ENCODE results near the gene PTPRG.

The PTPRG gene

DNA sequence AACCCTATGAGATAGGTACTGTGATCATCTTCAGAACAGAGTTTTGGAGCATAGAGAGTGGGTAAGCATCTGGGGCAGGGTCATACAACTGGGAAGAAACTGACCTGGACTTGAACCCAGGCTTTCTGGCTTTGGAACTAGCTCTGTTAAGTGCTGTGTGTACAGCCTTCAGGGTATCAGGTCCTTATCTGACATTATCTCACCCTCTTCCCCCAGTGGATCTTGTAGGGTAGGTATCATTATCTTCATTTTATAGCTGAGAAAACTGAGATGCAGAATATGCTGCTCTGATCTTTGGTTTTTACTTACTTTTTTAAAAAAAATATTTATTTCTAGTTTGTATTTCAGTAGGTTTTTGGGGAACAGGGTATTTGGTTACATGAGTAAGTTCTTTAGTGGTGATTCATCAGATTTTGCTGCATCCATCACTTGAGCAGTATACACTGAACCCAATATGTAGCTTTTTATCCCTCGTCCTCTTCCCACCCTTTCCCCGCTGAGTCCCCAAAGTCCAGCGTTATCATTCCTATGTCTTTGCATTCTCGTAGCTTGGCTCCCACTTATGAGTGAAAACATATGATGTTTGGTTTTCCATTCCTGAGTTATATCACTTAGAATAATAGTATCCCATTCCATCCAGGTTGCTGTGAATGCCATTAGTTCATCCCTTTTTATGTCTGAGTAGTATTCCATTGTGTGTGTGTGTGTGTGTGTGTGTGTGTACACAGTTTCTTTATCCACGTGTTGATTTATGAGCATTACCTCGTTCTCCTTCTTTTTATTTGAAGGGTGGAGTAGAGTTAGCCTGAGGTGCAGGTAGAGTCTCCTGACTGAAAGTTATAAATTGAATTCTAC lies 271.2 kb downstream of the PTPRG start:
- DNase-seq (ENCODE audit: low spot score) = no peak
- Histone ChIP-seq H3K27ac (no peak overlapping the region), H3K4me3 (no peak overlapping the region)
- TF ChIP-seq, protein P1, sequence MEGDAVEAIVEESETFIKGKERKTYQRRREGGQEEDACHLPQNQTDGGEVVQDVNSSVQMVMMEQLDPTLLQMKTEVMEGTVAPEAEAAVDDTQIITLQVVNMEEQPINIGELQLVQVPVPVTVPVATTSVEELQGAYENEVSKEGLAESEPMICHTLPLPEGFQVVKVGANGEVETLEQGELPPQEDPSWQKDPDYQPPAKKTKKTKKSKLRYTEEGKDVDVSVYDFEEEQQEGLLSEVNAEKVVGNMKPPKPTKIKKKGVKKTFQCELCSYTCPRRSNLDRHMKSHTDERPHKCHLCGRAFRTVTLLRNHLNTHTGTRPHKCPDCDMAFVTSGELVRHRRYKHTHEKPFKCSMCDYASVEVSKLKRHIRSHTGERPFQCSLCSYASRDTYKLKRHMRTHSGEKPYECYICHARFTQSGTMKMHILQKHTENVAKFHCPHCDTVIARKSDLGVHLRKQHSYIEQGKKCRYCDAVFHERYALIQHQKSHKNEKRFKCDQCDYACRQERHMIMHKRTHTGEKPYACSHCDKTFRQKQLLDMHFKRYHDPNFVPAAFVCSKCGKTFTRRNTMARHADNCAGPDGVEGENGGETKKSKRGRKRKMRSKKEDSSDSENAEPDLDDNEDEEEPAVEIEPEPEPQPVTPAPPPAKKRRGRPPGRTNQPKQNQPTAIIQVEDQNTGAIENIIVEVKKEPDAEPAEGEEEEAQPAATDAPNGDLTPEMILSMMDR (IDR thresholded peaks at IDR 0.05) = no peak

DNA sequence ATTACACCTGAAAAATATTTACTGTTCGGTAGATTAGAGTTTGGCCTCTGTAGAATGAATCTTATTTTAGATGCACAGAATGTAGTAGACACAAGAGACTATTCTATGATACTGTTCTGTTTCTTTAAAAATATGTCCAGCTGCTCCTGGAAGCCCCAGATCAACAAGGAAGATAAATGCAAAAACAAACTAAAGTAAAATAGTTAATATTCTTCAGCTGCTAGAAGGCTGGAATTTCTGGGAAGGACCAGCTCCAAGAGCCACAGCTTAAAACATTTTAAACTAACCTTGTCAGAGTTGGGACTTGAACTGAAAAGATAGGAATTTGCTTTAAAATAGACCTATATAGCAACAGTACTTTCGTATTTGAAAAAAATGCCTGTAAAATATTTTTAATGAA lies 277.9 kb downstream of the PTPRG start:
- no peak for DNase-seq (ENCODE audit: low spot score)
- Histone ChIP-seq H3K4me3 (no peak overlapping the region), H3K27ac (peak overlapping the region in 1 of 2 donors; percentile 21)
- TF ChIP-seq, protein P1 (IDR thresholded peaks at IDR 0.05) = no peak

DNA sequence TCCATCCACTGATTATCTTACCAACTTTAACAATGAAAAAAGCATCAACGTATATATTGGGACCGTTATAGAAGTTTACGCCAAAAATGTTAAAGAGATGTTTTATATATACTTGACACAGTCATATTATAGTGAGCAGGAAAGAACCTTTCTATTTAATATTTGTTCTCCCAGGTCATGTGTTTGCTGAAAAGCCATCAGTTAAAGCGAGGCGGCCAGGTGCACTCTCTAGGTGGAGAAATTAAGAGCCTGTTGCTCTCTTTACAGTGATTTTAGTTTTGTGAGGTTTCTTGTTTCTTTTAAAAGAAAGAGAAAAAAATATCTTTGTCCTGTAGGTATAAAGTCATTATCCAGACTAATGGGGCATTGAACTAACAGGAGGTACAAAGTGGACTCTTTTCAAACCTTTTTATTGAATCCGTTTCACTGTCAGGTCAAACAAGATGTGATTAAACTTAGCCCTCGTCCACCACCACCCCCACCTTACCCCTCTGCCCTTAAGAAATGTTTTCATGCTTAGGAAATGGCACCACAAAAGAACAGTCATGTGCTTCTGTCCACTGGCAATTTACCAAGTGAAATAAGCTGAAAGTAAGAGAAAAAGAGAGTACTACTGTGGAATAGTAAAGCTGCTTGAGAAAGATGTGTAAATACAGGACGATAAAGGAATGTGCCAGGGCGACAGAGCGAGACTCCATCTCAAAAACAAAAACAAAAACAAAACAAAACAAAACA lies 279.9 kb downstream of the PTPRG start:
- Histone ChIP-seq H3K27ac (peak overlapping the region; percentile 33 to 56), H3K4me3 (peak overlapping the region; percentile 15)
- DNase-seq (ENCODE audit: low spot score) = no peak
- TF ChIP-seq, protein P1 (IDR thresholded peaks at IDR 0.05) = no peak

DNA sequence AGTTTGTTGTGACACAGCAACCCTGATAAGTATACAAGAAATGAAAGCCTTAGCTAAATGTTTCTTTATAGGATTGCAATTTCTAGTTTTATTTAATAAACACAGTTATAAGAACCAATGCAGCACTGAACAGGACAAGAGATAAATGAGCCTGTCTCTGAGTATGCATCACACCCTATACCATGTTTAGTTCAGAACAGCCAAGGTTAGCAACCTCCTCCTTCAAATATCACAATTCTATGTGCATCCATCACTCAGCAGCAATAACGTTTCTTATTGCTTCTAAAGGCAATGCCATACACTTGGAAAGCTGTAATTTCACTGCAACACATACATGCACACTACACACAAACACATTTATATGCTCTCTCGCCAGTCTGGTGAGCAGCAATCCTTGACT lies 280.6 kb downstream of the PTPRG start:
- TF ChIP-seq, protein P1 (IDR thresholded peaks at IDR 0.05) = no peak
- no peak for DNase-seq (ENCODE audit: low spot score)
- H3K4me3 ChIP-seq = peak overlapping the region; percentile 15
- H3K27ac ChIP-seq = peak overlapping the region; percentile 33 to 56

DNA sequence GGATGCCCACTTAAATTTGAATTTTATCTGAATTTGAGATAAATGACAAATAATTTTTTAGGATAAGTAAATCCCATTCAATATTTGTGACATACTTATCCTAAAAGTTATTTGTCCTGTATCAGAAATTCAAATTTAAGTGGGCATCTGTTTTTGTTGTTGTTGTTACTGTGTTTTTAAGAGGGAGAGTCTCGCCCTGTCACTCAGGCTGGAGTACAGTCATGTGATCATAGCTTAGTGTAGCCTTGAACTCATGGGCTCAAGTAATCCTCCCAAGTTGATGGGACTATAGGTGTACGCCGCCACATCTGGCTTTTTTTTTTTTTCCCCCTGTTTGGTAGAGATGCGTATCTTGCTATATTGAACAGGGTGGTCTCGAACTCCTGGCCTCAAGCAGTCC lies 283.0 kb downstream of the PTPRG start:
- no peak for DNase-seq (ENCODE audit: low spot score)
- TF ChIP-seq, protein P1 (IDR thresholded peaks at IDR 0.05) = no peak
- no peak overlapping the region for H3K27ac ChIP-seq
- no peak overlapping the region for H3K4me3 ChIP-seq

DNA sequence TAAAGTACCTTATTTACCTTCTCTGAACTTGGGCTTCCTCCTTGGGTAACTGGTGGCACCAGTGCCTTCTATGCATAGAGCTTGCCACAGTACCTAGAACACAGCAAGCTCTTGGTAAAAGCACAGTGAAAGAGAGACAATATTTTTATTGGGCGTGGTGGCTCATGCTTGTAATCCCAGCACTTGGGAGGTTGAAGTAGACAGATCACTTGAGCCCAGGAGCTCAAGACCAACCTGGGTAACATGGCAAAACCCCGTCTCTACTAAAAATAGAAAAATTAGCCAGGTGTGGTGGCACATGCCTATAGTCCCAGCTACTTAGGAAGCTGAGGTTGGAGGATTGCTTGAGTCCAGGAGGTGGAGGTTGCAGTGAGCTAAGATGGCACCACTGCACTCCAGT lies 285.1 kb downstream of the PTPRG start:
- DNase-seq (ENCODE audit: low spot score) = no peak
- H3K4me3 ChIP-seq = no peak overlapping the region
- TF ChIP-seq, protein P1 (IDR thresholded peaks at IDR 0.05) = no peak
- peak overlapping the region in 1 of 2 donors; percentile 90 for H3K27ac ChIP-seq

All from coronary artery (tissue), 2 donors.